Tibial nerve (tissue), 3 donors: ENCODE results near the gene MADD.

Experiments used
- POLR2A ChIP-seq, 2 donors: fragments of 450-650 bp; IDR thresholded peaks; one replicate each; pipeline ENCODE4 v1.6.1; 2017; ENCODE audit warnings: antibody characterized with exemption in 2 of 2, mild to moderate bottlenecking in 2 of 2, moderate library complexity in 2 of 2
- TF ChIP-seq, protein P1 (sequence below), 5 experiments: fragments of 200-600 bp in 3 of 5; fragments of 450-650 bp in 2 of 5; sonication (generic) in 3 of 5; IDR thresholded peaks; one replicate each; pipeline ENCODE4 v1.5.1; 2016 to 2019; ENCODE audit warnings: antibody characterized with exemption in 5 of 5, mild to moderate bottlenecking in 3 of 5, moderate library complexity in 2 of 5

DNA sequence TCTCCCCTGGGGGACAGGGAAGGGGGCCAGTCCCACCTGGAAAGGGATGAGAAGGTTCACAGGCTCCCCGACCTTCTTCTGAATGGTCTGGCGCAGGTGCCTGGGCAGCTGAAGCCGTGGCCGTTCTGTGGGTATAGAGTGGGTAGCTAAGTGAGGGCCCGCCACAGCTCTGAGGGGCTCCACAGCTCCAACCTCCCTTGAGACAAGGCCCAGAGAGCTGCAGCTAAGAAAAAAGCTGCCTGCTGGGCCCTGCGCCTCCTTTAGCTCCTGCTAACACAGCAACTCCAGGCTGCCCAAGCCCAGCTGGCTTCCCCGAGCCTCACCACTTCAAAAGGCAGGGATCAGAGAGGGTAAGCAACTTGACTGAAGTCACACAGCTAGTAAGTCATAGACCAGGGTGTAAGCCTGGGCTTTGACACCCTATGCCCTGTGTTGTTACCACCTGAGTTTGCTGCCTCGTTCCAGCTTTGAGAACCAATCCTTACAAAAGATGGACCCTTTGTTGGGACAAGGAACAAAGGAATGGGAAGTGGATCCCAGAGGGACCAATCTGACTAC lies 64.0 kb downstream of the MADD start:
- TF ChIP-seq, protein P1, sequence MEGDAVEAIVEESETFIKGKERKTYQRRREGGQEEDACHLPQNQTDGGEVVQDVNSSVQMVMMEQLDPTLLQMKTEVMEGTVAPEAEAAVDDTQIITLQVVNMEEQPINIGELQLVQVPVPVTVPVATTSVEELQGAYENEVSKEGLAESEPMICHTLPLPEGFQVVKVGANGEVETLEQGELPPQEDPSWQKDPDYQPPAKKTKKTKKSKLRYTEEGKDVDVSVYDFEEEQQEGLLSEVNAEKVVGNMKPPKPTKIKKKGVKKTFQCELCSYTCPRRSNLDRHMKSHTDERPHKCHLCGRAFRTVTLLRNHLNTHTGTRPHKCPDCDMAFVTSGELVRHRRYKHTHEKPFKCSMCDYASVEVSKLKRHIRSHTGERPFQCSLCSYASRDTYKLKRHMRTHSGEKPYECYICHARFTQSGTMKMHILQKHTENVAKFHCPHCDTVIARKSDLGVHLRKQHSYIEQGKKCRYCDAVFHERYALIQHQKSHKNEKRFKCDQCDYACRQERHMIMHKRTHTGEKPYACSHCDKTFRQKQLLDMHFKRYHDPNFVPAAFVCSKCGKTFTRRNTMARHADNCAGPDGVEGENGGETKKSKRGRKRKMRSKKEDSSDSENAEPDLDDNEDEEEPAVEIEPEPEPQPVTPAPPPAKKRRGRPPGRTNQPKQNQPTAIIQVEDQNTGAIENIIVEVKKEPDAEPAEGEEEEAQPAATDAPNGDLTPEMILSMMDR (IDR thresholded peaks at IDR 0.05): no peak
- TF ChIP-seq POLR2A (IDR thresholded peaks at IDR 0.05): no peak
